CD14-positive monocyte (primary cell): Measurements from ENCODE around the gene SAMD11. TPM values are rescaled to one million over a fixed set of nuclear protein-coding genes. Genes with fewer than 3 reads are reported as not detected.

Experiments
- DNase-seq, 3 donors: peaks; one replicate each; pipeline ENCODE4 v3.0.0-alpha.2; 2011 to 2022
- H2AFZ ChIP-seq: 2 replicates; pipeline ENCODE4 v1.6.0; 2012; ENCODE audit warnings: mild to moderate bottlenecking, low read depth, low read length, inconsistent platforms; ENCODE audit not compliant: insufficient read depth, poor library complexity, severe bottlenecking
- H3K27ac ChIP-seq, 2 donors: 1 replicate in 1 of 2; 2 replicates in 1 of 2; pipeline ENCODE4 v1.5.1; 2012 to 2013; ENCODE audit warnings: low read length in 2 of 2, control low read depth in 1 of 2, inconsistent platforms in 1 of 2, low read depth in 1 of 2, mild to moderate bottlenecking in 1 of 2
- H3K27me3 ChIP-seq, 2 donors: one replicate each; pipeline versions ENCODE4 v1.6.0 to v1.6.1; 2011 to 2013; ENCODE audit warnings: low read length in 2 of 2; ENCODE audit not compliant: control insufficient read depth in 2 of 2, insufficient read depth in 2 of 2
- H3K36me3 ChIP-seq, 2 donors: replicated peaks in 1 of 2; 1 replicate in 1 of 2; 2 replicates in 1 of 2; pipeline versions ENCODE4 v1.5.1 to v1.6.1; 2012 to 2013; ENCODE audit warnings: low read length in 2 of 2, control low read depth in 1 of 2, inconsistent platforms in 1 of 2, mild to moderate bottlenecking in 1 of 2; ENCODE audit not compliant: insufficient read depth in 2 of 2, control insufficient read depth in 1 of 2
- H3K4me1 ChIP-seq, 2 donors: 1 replicate in 1 of 2; 2 replicates in 1 of 2; pipeline versions ENCODE4 v1.5.1 to v1.6.1; 2012 to 2013; ENCODE audit warnings: low read length in 2 of 2, control low read depth in 1 of 2, inconsistent platforms in 1 of 2, mild to moderate bottlenecking in 1 of 2, moderate library complexity in 1 of 2; ENCODE audit not compliant: insufficient read depth in 2 of 2, control insufficient read depth in 1 of 2
- H3K4me2 ChIP-seq: replicated peaks from 2 replicates; pipeline ENCODE3; 2012; ENCODE audit warnings: low read length, moderate library complexity, mild to moderate bottlenecking; ENCODE audit not compliant: poor library complexity, severe bottlenecking; ENCODE audit errors: extremely low read depth
- H3K4me3 ChIP-seq, 3 experiments: fragments of 200-600 bp in 1 of 3; sonication (generic) in 1 of 3; replicated peaks in 1 of 3; 1 replicate in 2 of 3; 2 replicates in 1 of 3; pipeline ENCODE4 v1.5.1; 2011 to 2013; ENCODE audit warnings: low read length in 3 of 3, mild to moderate bottlenecking in 3 of 3, control low read depth in 2 of 3, low read depth in 2 of 3, inconsistent platforms in 1 of 3, moderate library complexity in 1 of 3
- H3K79me2 ChIP-seq: 2 replicates; pipeline ENCODE4 v1.6.0; 2012; ENCODE audit warnings: mild to moderate bottlenecking, control low read depth, inconsistent platforms, low read length, moderate library complexity; ENCODE audit not compliant: insufficient read depth
- H3K9ac ChIP-seq: 2 replicates; pipeline ENCODE4 v1.6.0; 2017; ENCODE audit warnings: low read length, mild to moderate bottlenecking; ENCODE audit not compliant: insufficient read depth, poor library complexity, severe bottlenecking
- H3K9me3 ChIP-seq, 2 donors: replicated peaks in 1 of 2; 1 replicate in 1 of 2; 2 replicates in 1 of 2; pipeline versions ENCODE4 v1.5.1 to v1.6.1; 2012 to 2013; ENCODE audit warnings: low read length in 2 of 2, control low read depth in 1 of 2; ENCODE audit not compliant: control insufficient read depth in 1 of 2, insufficient read depth in 1 of 2
- H4K20me1 ChIP-seq: 2 replicates; pipeline ENCODE4 v1.6.0; 2012; ENCODE audit warnings: mild to moderate bottlenecking, low read length, control low read depth, moderate library complexity; ENCODE audit not compliant: insufficient read depth
- H3K27ac Mint-ChIP-seq, 7 donors: one replicate each; pipeline ENCODE4 v1.8.0; 2020; ENCODE audit warnings: mild to moderate bottlenecking in 7 of 7, mixed read lengths in 7 of 7, moderate library complexity in 6 of 7, inconsistent platforms in 2 of 7
- H3K27me3 Mint-ChIP-seq, 3 donors: one replicate each; pipeline ENCODE4 v1.8.0; 2021 to 2022; ENCODE audit warnings: low read depth in 3 of 3, mild to moderate bottlenecking in 3 of 3, mixed read lengths in 3 of 3, moderate library complexity in 3 of 3, inconsistent platforms in 1 of 3
- H3K36me3 Mint-ChIP-seq, 2 donors: one replicate each; pipeline ENCODE4 v1.8.0; 2020; ENCODE audit warnings: mixed read lengths in 2 of 2, inconsistent platforms in 1 of 2, mild to moderate bottlenecking in 1 of 2
- H3K4me1 Mint-ChIP-seq: one replicate; pipeline ENCODE4 v1.8.0; 2020; ENCODE audit warnings: mild to moderate bottlenecking, mixed read lengths
- H3K4me3 Mint-ChIP-seq, 2 donors: one replicate each; pipeline ENCODE4 v1.8.0; 2020; ENCODE audit warnings: mild to moderate bottlenecking in 2 of 2, mixed read lengths in 2 of 2, moderate library complexity in 1 of 2
- H3K9me3 Mint-ChIP-seq, 7 donors: one replicate each; pipeline ENCODE4 v1.8.0; 2020 to 2022; ENCODE audit warnings: mixed read lengths in 7 of 7, mild to moderate bottlenecking in 6 of 7, moderate library complexity in 6 of 7, inconsistent platforms in 2 of 7
- CTCF ChIP-seq: fragments of 200-600 bp; IDR thresholded peaks from one replicate; pipeline ENCODE4 v1.8.0; 2022; ENCODE audit warnings: antibody characterized with exemption, mild to moderate bottlenecking
- WGBS: methylation state at CpG from one replicate; pipeline ENCODE4 v1.1.5; 2013; ENCODE audit warnings: missing lambda C conversion rate; ENCODE audit not compliant: insufficient coverage; 5-methylcytosine and 5-hydroxymethylcytosine counted together
- intact Hi-C, 2 donors: fragments of 100-400 bp; cut with micrococcal nuclease; formaldehyde crosslinking; loops; one replicate each; pipeline versions ENCODE4 v1.15.0 to v1.15.1; 2023
- polyA plus RNA-seq, 3 donors: library from polyadenylated mRNA; depleted of rRNA in 1 of 3; unstranded in 2 of 3; stranded (reverse) in 1 of 3; fragments of 300-500 nt in 2 of 3; fragments of >200 nt in 1 of 3; fragmentation: Illumina TruSeq in 2 of 3; gene quantifications; 1 replicate in 2 of 3; 2 replicates in 1 of 3; pipeline ENCODE4 v1.2.3, GENCODE V29; 2012 to 2021

SAMD11 gene
- polyA plus RNA-seq, 3 donors, result not detected

DNA sequence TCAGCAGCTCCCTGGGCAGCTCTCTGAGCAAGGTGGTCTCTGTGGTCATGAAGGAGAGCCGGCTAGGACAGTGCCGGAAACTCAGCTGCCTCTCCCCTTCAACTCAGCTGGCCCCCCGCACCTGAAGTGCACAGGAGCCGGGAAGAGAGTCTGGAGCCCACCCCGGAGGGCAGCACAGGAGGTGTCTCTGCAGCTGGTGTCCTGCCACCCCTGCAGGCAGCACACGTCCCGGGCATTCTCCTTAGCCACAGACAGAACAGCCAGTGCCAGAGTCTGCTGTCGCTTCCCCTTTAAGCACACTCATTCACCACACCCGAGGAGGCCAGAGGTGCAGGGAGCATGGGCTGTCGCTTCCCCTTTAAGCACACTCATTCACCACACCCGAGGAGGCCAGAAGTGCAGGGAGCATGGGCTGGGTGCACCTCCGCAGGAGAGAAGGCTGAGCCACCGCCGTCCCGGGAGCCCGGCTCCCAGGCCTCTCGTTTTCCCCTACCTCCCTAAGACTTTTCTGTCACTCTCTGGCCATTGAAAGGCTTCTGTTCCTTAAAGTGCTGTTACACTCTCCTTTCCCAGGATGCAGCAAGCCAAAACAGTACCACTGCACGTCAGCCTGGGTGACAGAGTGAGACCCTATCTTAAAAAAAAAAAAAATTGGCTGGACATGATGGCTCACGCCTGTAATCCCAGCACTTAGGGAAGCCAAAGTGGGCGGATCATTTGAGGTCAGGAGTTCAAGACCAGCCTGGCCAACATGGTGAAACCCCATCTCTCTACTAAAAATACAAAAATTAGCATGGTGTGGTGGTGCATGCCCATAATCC is 16.9 kb upstream of the SAMD11 start:
- DNase-seq, result peak; percentile 67 to 87 (median 81)
- H3K4me2 ChIP-seq, result peak overlapping the region; percentile 66
- H2AFZ ChIP-seq, result no peak overlapping the region
- Mint-ChIP-seq H3K4me3 (peak overlapping the region; percentile 24 to 78), H3K36me3 (peaks cover 0 to 3% of the 10 kb centered on the region in 2 donors), H3K27me3 (peaks cover 34 to 62% (median 42%) of the 10 kb centered on the region in 3 donors), H3K9me3 (peaks cover 0 to 5% (median 0%) of the 10 kb centered on the region in 7 donors), H3K27ac (peak overlapping the region in 4 of 7 donors; percentile 20 to 71 (median 47)), H3K4me1 (peaks cover 19% of the 10 kb centered on the region)
- peaks cover 24 to 27% of the 10 kb centered on the region in 2 donors for H3K4me1 ChIP-seq
- H3K36me3 ChIP-seq, result no peaks in the 10 kb centered on the region
- TF ChIP-seq CTCF, result no peak
- intact Hi-C loops, result loop anchor here in 1 of 2 donors (10.0 kb wide), 1 partner anchor 58 kb away; the partner anchor contains the start of genes KLHL17 and PLEKHN1
- no peaks in the 10 kb centered on the region for H4K20me1 ChIP-seq
- 3% methylated on average over 18 of the region's 20 CpGs for WGBS
- no peaks in the 10 kb centered on the region for H3K9me3 ChIP-seq
- H3K79me2 ChIP-seq, result no peaks in the 10 kb centered on the region
- H3K4me3 ChIP-seq, result peak overlapping the region in 1 of 3 experiments; percentile 39
- no peak overlapping the region for H3K9ac ChIP-seq
- peaks cover 0 to 41% of the 10 kb centered on the region in 2 donors for H3K27me3 ChIP-seq
- H3K27ac ChIP-seq, result no peak overlapping the region

DNA sequence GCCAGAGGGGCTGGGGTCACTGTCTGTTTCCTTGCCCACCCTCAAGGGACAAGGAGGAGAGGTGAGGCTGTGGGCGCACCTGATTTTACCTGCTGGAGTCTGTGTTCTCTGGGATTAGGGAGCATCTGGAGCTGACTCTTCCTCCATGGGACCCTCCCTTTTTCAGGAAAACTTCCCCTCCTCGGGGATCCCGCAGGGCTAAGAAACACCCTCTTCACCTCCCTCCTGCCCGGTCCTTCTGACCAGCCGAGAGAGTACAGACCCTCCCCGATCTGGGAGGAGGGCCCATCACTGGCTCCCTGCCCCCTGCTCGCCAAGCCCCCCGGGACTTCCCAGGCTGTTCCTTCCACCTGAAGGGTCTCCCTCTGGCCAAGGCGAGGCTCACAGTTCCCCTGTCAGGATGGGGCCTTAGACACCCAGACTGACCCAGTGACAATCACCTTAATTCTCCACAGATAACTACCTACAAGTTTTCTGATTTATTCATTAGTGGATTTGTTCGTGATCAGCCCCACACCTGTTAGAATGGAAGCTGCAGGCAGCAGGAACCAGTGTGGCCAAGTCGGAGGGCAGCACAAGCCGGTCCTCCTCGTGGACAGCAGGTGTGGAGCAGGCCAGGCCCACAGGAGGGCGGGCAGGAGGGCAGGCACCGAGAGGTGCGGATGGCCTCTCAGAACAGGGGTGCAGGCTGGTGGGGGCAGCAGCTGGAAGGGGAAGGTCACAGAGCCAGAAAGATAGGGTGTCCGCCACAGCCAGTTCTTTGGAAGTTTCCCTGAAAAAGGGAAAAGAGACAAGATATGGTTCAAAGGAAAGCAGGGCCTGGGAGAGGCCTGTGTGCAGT is 15.9 kb upstream of the SAMD11 start:
- H3K36me3 ChIP-seq, result no peaks in the 10 kb centered on the region
- peaks cover 29 to 63% (median 38%) of the 10 kb centered on the region in 3 donors for H3K27me3 Mint-ChIP-seq
- peak overlapping the region in 1 of 7 donors; percentile 2 for H3K27ac Mint-ChIP-seq
- peaks cover 28% of the 10 kb centered on the region for H3K4me1 Mint-ChIP-seq
- H3K4me1 ChIP-seq, result peaks cover 24 to 27% of the 10 kb centered on the region in 2 donors
- no peak overlapping the region for H3K27ac ChIP-seq
- no peak overlapping the region for H3K4me3 ChIP-seq
- H3K9me3 Mint-ChIP-seq, result peaks cover 0 to 5% (median 2%) of the 10 kb centered on the region in 7 donors
- intact Hi-C loops, result loop anchor here in 1 of 2 donors (10.0 kb wide), 1 partner anchor 57 kb away; the partner anchor contains the start of genes KLHL17 and PLEKHN1
- WGBS, result 92% methylated on average over 14 of the region's 17 CpGs
- peaks cover 0 to 3% of the 10 kb centered on the region in 2 donors for H3K36me3 Mint-ChIP-seq
- H4K20me1 ChIP-seq, result no peaks in the 10 kb centered on the region
- H3K27me3 ChIP-seq, result peaks cover 0 to 41% of the 10 kb centered on the region in 2 donors
- peak overlapping the region in 1 of 2 donors; percentile 80 for H3K4me3 Mint-ChIP-seq
- no peak overlapping the region for H2AFZ ChIP-seq
- no peak for DNase-seq
- TF ChIP-seq CTCF, result no peak
- H3K4me2 ChIP-seq, result no peak overlapping the region
- no peaks in the 10 kb centered on the region for H3K9me3 ChIP-seq
- no peaks in the 10 kb centered on the region for H3K79me2 ChIP-seq
- H3K9ac ChIP-seq, result no peak overlapping the region
